SU-DHL-6 (cell line): ENCODE measurements around the gene ERH.

Source experiments
- H2AFZ ChIP-seq: fragments of 200-600 bp; sonication (generic); 2 replicates; pipeline ENCODE4 v1.6.1; 2014; ENCODE audit warnings: low read depth, mild to moderate bottlenecking, moderate library complexity, mixed read lengths, antibody characterized with exemption, low read length; ENCODE audit not compliant: severe bottlenecking
- H3F3A ChIP-seq: fragments of 200-600 bp; shearing (Covaris generic); 2 replicates; pipeline ENCODE4 v1.6.0; 2016; ENCODE audit warnings: antibody characterized with exemption, mild to moderate bottlenecking; ENCODE audit not compliant: insufficient read depth
- H3K27ac ChIP-seq: fragments of 200-600 bp; sonication (generic); 2 replicates; pipeline ENCODE4 v1.5.1; 2016; ENCODE audit warnings: low read depth, mild to moderate bottlenecking, low read length, moderate library complexity, mixed read lengths
- H3K27me3 ChIP-seq: fragments of 200-600 bp; sonication (generic), shearing (Covaris generic); 2 replicates; pipeline ENCODE4 v1.6.0; 2014; ENCODE audit warnings: mild to moderate bottlenecking, low read length
- H3K36me3 ChIP-seq: fragments of 200-600 bp; sonication (generic); 2 replicates; pipeline ENCODE4 v1.6.1; 2014; ENCODE audit warnings: mild to moderate bottlenecking, low read length, mixed read lengths
- H3K4me2 ChIP-seq: fragments of 300-600, 200-600 bp; shearing (Covaris generic), sonication (generic); 2 replicates; pipeline ENCODE4 v1.6.0; 2014; ENCODE audit warnings: low read length, low read depth, mild to moderate bottlenecking; ENCODE audit not compliant: poor library complexity, severe bottlenecking
- H3K4me3 ChIP-seq: fragments of 200-600 bp; sonication (generic); 2 replicates; pipeline ENCODE4 v1.5.1; 2014; ENCODE audit warnings: antibody characterized with exemption, low read length, mild to moderate bottlenecking, mixed read lengths; ENCODE audit not compliant: insufficient read depth, poor library complexity, severe bottlenecking
- H3K79me2 ChIP-seq: fragments of 200-600 bp; sonication (generic); 2 replicates; pipeline ENCODE4 v1.6.1; 2014; ENCODE audit warnings: mild to moderate bottlenecking, low read length, moderate library complexity; ENCODE audit not compliant: insufficient read depth
- H3K9ac ChIP-seq: fragments of 200-600 bp; sonication (generic); 2 replicates; pipeline ENCODE4 v1.7.0; 2014; ENCODE audit warnings: mild to moderate bottlenecking, low read length
- H3K9me2 ChIP-seq: fragments of 200-600 bp; sonication (generic); replicated peaks from 2 replicates; pipeline ENCODE4 v1.6.1; 2014; ENCODE audit warnings: low read length; ENCODE audit not compliant: insufficient read depth
- H3K9me3 ChIP-seq: fragments of 200-600 bp; sonication (generic); 2 replicates; pipeline ENCODE4 v1.6.1; 2014; ENCODE audit warnings: low read length, mixed read lengths; ENCODE audit not compliant: insufficient read depth
- H4K20me1 ChIP-seq: fragments of 200-600 bp; sonication (generic); 2 replicates; pipeline ENCODE4 v1.6.1; 2014; ENCODE audit warnings: low read depth, mild to moderate bottlenecking, antibody characterized with exemption, low read length, moderate library complexity, mixed read lengths
- EZH2phosphoT487 ChIP-seq: fragments of 200-600 bp; sonication (generic), shearing (Covaris generic); conservative IDR thresholded peaks from 2 replicates; pipeline ENCODE4 v1.6.1; 2018; ENCODE audit warnings: mild to moderate bottlenecking, antibody characterized with exemption, low read length, moderate library complexity, mixed read lengths
- TF ChIP-seq, protein P1 (sequence below): fragments of 200-600 bp; sonication (generic); IDR thresholded peaks from one replicate; pipeline ENCODE4 v1.5.1; 2017; ENCODE audit warnings: antibody characterized with exemption, mild to moderate bottlenecking, low read length, moderate library complexity; ENCODE audit not compliant: insufficient read depth, poor library complexity, severe bottlenecking

The ERH gene

GRCh38 chr14:69351385-69351784 lies 46.7 kb downstream of the ERH start:
- no peaks in the 10 kb centered on the region for H3K9me3 ChIP-seq
- H3K9me2 ChIP-seq, result no peaks in the 10 kb centered on the region
- no peak overlapping the region for H3K9ac ChIP-seq
- H3K27ac ChIP-seq, result no peak overlapping the region
- no peak overlapping the region for H2AFZ ChIP-seq
- H3K36me3 ChIP-seq, result no peaks in the 10 kb centered on the region
- no peaks in the 10 kb centered on the region for H3K27me3 ChIP-seq
- TF ChIP-seq, protein P1, sequence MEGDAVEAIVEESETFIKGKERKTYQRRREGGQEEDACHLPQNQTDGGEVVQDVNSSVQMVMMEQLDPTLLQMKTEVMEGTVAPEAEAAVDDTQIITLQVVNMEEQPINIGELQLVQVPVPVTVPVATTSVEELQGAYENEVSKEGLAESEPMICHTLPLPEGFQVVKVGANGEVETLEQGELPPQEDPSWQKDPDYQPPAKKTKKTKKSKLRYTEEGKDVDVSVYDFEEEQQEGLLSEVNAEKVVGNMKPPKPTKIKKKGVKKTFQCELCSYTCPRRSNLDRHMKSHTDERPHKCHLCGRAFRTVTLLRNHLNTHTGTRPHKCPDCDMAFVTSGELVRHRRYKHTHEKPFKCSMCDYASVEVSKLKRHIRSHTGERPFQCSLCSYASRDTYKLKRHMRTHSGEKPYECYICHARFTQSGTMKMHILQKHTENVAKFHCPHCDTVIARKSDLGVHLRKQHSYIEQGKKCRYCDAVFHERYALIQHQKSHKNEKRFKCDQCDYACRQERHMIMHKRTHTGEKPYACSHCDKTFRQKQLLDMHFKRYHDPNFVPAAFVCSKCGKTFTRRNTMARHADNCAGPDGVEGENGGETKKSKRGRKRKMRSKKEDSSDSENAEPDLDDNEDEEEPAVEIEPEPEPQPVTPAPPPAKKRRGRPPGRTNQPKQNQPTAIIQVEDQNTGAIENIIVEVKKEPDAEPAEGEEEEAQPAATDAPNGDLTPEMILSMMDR, result no peak
- TF ChIP-seq EZH2phosphoT487, result no peak
- no peak overlapping the region for H3K4me2 ChIP-seq
- no peaks in the 10 kb centered on the region for H4K20me1 ChIP-seq
- no peaks in the 10 kb centered on the region for H3K79me2 ChIP-seq
- no peak overlapping the region for H3K4me3 ChIP-seq
- H3F3A ChIP-seq, result no peaks in the 10 kb centered on the region

DNA sequence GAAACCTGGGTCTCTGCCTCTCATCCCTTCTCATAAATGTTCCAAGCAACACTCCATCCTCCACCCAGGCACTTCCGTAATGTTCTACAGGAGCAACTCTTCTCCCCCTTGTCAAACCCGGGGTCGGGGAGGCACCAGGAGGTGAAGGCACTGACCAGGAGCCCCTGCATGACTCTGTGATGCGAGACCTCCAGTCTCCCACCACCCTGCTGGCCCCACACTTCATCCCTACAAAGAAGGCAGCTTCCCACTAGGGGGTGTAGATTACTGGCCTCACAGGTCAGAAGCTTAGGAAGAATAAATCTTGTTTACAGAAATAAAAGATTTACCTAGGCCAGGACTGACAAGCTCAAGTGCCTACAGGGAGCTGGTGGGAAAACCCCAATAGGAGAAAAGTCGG lies 47.2 kb downstream of the ERH start:
- TF ChIP-seq, protein P1, result no peak
- no peak for TF ChIP-seq EZH2phosphoT487
- no peaks in the 10 kb centered on the region for H3K9me3 ChIP-seq
- no peak overlapping the region for H3K9ac ChIP-seq
- no peaks in the 10 kb centered on the region for H3F3A ChIP-seq
- no peak overlapping the region for H3K4me2 ChIP-seq
- no peaks in the 10 kb centered on the region for H3K79me2 ChIP-seq
- H3K27me3 ChIP-seq, result no peaks in the 10 kb centered on the region
- H2AFZ ChIP-seq, result no peak overlapping the region
- H3K27ac ChIP-seq, result no peak overlapping the region
- H3K4me3 ChIP-seq, result no peak overlapping the region
- H4K20me1 ChIP-seq, result no peaks in the 10 kb centered on the region
- no peaks in the 10 kb centered on the region for H3K36me3 ChIP-seq
- H3K9me2 ChIP-seq, result no peaks in the 10 kb centered on the region

DNA sequence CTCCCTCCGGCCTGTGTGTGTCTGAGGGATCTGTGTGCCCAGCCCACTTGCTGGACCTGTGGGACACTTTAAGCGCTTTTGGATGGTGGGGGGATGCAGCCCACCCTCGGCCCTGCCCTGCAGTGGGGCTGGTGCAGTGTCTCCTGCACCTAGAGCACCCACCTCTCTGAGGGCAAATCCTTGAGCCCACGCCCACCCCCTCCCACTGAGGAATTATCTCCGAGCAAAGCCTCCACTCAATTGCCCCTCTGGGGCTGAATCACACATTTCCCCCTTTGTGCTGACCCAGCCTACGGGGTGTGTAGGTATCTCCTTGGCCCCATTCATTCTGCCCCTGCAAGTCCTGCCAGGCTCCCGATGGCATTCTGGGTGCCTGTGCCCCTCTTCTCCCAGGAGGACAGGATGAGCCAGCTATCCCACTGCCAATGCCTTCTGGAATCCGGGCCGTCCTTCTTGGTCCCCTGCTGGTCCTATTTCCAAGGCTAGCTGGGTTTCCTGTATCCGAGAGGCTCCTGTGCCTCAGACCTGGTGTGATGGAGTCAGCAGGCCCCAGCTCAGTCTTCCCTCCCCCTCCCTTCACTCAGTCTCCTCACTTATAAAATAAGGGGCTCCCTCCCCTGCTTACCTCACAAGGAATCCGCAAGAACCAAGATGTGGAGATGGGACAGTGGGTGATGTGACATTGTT lies 48.9 kb downstream of the ERH start:
- H2AFZ ChIP-seq, result no peak overlapping the region
- TF ChIP-seq, protein P1, result no peak
- no peak for TF ChIP-seq EZH2phosphoT487

More for the DNA sequence above, 48.9 kb downstream of the ERH start:
- Histone ChIP-seq H4K20me1 (no peaks in the 10 kb centered on the region), H3K9ac (no peak overlapping the region), H3K9me2 (no peaks in the 10 kb centered on the region), H3K27me3 (no peaks in the 10 kb centered on the region), H3K9me3 (no peaks in the 10 kb centered on the region), H3K79me2 (no peaks in the 10 kb centered on the region), H3K4me3 (no peak overlapping the region), H3K27ac (no peak overlapping the region), H3K36me3 (no peaks in the 10 kb centered on the region), H3F3A (no peaks in the 10 kb centered on the region), H3K4me2 (no peak overlapping the region)
